Inferior parietal cortex (tissue), 1 donor: ENCODE results near the gene PPARGC1A.

Experiments used
- DNase-seq: peaks from one replicate; pipeline ENCODE4 v3.0.0-alpha.2; 2016; ENCODE audit errors: extremely low spot score

The PPARGC1A gene

DNA sequence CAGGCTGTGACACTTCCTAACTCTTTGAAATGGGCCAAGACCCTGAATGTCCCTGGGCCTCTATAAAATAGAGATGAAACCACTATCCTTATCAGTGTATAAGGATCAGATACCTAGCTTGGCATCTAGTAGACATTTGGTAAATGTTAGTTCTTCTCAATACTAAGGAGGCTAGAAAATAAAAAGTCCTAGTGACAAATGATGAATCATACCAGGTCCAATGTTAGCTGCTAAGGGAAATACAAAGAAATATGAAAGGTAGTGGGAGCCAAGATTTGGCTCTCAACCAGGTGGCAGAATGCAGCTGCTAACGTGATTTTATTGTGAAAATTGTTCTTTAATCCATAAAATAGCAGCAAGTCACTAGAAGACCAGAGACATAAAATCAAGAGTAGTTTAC is 19.8 kb upstream of the PPARGC1A start:
- no peak for DNase-seq

DNA sequence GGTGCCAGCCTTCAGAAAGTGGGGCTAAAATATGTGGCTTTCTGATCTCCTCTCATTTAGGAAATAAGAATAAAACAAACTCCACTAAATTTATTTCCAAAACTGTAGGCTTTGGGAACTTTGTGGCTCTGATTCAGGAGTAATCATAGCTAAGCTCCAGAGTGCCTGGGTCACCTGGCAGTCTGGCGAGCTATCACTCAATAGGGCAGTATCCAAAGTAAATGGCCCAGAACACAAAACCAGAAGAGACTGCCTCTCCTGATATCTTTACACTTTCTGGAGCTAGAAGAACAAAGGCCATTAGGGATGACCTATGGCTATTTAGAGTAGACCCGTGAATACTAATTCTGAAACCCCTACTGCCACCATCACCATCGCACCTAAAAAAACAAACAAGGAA is 17.0 kb upstream of the PPARGC1A start:
- DNase-seq, result no peak

DNA sequence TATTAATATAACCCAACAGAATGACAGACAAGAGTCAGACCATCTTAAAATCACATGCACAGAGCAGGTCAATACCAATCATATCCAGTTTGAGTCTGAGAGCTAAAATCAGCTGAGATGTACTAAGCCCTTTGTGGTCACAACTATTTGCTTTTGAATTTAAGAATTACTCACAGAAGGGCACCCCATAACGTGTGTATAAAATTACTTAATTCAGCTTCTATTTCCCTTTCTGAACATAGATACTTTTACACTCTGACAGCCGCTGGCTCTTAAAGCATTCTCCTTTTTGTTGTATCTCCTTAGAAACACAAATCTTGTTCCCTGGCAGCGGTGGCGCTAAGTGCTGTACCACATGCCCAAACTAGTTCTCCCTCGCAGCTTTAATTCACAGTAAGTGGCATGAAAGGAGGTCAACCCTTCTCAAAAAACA is 14.8 kb upstream of the PPARGC1A start:
- peak; percentile 58 for DNase-seq

DNA sequence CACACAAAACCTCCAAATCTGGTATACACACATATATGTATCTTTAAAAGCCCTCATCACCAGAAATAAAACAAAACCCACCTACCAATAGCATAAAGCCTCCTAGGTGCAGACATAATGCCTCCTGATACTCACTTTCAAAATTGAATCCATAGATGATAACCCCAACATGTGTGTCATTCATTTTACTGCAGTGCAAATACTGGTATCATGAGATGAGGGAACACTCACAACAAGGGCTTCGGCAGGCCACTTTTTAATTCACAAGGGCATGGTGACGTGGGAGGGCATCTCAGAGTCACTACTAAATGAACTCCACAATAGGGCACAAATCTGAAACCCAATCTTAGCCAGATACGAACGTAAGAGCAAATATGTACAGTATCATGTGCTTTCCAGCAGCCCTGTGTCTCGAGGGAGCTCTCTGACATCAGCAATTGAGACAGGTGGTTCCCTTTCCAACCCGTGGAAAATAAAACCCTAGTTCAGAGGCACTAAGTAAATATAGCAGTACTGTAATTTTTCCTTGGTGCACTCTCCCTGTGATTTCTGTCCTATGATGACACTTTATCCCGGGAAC is 14.1 kb upstream of the PPARGC1A start:
- no peak for DNase-seq

DNA sequence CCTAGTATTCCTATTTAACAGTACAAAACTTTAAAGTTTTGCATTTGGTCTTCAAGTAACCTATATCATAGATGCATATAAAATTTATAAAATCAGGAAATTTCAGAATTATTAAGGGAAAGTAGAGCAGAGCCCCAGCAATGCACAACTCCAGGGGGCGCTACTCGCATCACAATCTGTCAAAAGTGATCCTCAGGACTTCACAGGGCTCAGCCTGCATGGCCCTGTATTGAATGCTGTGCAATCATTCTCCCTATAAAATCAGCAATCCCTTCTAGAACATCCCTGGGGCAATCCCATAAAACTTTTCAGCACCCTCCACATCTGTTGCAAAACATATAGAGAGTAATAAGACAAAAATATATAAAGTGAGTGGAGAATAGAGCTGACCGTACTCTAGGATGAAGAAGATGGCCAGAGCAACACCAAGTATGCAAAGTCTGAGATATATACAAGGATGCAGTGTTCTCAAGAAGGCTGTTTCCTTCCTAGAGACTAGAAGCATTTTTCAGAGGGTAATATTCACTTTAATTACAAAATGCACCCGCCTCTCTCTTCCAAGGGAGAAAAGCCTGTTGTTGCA is 12.5 kb upstream of the PPARGC1A start:
- no peak for DNase-seq

DNA sequence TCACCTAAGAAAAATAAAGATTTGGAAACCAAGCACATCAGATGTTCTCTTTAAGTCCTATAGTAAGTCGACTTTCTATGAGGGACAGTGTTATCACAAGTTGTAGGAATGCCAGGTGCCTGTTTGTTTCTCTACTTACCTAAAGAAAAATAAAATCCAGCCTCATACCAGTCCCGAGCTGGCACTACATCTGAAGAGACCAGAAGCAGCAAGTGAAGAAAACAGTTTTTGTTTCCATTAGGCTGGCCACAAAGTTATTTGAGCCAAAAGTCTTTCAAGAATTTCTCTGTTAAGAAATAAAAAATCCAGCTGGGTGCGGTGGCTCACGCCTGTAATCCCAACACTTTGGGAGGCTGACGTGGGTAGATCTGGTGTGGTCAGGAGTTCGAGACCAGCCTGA is 10.8 kb upstream of the PPARGC1A start:
- no peak for DNase-seq

DNA sequence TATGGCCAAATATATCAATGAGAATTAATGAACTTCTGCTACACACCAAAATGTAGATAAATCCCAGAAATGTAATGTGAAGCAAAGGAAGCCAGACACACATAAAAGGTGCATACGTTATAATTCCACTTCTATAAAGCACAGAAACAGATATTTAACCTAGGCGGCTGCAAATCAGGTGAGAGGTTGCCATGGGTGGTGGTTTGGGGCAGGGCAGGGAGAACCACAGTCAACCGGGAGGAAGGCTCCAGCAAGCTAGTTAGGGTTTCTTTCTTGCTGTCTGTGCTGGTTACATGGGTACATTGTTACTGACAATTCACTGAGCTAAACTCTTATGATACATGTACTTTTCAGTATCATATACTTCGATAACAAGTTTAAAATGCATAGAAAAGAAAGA is 9.7 kb upstream of the PPARGC1A start:
- no peak for DNase-seq

DNA sequence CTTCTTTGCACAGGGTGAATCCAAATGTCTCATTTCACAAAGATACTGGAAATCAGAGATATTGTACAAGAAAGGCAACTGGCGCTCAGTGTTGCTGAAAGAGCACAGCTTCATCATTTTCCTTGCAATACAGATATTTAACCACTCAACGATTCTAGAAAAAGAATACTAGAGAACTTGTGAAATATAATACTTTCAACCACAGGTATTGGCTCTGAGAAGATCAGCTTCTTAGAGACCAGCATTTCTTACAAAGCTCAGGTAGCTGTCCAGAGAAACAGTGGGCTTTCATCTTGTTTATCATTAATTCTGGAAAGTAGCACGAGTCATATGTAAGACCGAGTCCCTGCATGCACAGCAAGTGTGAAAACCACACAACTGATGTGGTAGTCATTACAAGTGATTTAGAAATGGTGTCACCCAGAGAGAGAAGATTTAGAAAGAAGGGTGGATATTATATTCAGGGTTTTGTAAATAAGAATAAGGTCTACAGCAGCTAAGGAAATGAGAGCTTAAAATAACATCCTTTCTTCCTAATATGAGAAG is 7.8 kb upstream of the PPARGC1A start:
- DNase-seq, result no peak

DNA sequence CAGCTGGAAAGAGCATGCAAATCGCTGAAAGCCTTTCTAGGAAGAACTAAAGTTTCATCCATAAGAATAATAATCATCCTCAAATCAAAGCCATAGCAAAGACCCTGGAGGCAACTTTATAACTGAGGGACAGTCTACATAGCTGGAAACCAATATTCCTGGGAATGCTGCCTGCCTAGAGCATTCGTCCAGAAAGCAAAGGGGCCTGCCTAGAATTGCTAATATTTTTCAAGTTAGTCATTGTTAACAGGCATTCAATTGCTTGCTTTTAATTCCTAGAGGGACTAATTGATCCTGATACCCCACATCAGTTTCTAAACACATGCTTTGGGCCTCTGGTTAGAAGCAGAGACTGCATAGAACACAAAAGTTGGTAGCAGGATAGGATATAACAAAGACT is 4.2 kb upstream of the PPARGC1A start:
- DNase-seq, result no peak

DNA sequence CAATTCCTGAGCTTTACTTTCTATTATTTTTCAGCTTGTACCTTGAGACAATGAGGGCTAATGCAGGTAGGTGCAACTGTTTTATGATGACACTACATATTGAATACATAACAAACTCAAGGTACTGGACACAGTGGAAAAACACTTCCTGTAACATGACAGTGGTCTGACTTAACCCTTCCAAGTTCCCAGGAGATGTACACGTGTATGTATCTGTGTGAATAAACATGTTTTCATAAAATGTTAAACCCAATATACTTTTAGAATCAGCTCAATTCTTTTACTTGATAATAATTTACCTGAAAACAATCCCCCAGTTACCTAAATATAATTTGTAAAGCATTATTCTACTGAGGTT is 1.2 kb upstream of the PPARGC1A start:
- DNase-seq, result no peak

DNA sequence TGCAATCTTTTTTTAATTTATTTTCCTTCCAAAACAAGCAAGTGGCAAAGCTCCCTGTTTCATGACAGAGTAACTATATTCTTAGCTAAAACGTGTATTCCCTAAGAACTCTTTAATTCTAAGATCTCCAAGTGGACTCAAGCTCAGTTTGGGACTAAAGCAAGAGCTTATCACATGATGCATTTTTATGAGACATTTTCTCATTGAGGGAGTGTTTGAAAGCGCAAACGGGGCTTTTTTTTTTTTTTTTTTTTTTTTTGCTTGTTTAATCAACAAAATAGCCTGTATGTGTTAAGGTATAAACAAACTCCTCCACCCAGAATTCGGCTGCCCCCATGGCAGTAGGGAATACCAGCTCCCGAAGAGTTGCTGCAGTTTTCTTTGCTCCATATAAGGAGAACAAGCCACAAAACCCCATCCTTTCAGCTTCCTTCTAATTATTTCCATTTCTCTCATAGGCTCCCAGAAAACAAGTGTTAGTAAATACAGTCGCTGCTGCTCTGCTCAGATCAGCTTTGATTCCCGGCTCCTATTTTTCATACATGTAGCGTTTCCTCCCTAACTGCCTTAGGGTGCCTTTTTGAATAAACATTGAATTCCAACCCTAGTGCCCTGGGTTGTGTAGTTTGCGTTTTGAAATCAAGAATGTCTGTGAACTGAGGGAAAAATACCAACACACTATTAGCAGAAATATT is 669 bp upstream of the PPARGC1A start:
- peak; percentile 40 for DNase-seq

DNA sequence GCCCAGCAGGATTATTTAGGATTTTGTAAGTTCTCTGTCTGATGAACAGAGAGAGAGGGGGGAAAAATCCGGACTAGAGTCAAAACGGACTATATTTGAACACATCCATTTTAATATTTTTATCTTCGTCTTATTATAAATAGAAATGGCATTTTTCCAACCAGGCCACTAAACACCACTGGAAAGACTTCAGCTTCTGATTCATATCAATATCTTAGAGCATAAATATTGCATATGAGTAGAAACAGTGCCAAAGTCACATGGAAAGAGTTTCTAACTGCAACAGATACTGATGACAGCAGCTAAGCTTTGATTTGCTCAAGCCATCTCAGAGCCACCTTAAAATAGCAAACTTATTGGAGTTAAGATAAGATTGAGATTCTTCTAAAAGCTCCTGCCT is 456 bp downstream of the PPARGC1A start:
- no peak for DNase-seq

DNA sequence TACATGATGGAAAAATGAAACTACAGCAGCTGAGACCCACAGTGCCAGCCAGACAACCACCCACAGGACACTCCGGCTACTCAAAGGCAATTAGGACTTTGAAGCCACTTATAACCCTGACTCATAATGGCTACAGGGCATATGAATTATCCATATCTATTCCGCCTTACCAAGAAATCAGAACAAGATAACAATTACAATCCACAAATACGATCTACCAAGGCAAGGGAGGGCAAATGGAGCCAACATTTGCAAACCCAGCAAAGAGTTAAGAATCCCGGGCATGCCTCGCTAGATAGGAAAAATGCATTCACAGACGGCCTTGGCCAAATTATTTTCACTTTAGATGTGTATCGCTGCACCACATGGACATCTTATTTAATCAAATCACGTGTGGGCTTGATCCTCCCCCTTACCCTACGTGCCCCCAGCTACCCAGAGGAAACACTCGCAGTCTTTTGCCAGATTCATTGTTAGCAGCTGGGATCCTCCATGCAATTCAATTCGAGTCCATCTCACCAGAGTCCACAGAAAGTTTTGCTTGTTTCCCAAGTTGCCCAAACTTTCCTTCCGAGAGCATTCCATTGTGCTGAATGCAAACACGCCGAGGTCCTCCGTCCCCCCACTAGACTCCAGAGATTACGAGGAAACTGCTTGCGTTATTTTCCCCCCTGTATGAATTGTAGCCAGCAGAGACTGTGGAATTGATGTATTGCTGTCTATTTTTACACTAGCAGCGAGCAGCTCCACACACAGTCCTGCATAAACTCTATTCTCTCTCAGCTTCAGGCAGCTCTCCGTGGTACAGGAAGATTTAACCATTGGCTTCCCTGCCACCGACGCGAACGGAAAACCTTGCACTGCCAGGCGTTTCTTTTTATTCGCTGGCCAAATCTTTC is 1.2 kb downstream of the PPARGC1A start:
- DNase-seq, result peak; percentile 46

DNA sequence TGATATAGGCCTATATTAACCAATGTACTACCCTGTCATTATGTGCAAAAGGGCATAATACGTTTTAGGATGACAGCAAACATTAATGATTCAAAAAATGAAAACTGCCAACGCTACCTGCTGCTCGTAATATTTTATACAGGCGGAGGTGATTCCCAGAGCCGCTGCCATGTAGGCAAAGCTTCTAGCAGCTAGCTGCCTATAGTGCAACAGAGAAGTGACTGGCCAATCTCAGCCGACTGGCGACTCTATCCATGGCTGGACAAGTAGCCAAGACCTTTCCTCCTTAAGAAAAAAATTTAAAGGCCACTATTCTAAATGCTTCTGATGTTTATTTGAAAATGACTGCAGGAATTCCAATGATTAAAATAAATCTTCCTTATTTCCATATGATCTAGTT is 1.9 kb downstream of the PPARGC1A start:
- DNase-seq, result no peak

DNA sequence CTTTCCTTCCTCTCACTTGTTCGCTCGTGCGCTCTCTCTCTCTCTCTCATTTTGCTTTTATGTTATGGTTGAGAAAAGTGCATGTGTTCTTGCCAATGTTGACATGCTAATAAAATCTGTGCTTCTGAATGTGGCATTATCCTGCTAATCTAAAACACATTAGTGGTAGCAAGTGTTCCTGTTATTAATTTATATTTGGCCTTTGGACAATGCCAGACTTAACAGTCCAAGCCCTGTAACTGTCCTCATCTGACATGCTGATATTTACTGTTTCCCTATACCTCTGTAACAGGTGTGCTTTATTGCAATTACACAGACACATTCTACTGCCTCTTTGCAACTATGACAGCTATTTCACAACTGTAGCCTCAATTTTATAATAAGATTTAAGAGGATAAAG is 2.7 kb downstream of the PPARGC1A start:
- DNase-seq, result no peak

DNA sequence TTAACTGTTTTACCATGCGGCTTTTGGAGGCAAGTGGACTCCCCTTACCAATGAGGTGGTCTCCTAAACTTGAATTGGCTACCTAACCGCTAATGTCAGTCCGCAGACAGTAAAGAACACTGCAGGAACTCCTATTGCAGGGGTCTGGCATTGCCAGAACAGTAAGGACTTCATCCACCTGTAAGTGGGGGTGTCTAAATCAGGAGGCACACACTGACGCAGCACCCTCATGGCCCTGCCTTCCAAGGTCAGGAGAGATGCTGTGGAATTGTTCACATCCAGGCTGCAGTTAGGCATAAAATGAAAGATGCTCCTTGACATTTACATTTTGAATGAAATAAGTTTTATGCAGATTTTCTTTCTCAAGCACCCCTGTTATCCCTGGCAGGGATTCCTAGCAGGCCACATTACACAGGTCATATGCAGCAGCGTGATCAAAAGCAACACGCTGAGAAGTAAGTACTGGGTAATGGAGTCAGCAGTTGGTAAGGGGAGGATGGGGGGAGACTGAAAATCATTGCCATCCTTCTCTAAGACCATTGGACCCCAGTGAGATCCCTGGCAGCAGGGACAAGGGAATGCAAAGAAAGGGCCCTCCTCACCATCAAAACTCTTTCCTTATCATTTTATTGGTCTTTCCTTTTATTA is 3.8 kb downstream of the PPARGC1A start:
- no peak for DNase-seq

DNA sequence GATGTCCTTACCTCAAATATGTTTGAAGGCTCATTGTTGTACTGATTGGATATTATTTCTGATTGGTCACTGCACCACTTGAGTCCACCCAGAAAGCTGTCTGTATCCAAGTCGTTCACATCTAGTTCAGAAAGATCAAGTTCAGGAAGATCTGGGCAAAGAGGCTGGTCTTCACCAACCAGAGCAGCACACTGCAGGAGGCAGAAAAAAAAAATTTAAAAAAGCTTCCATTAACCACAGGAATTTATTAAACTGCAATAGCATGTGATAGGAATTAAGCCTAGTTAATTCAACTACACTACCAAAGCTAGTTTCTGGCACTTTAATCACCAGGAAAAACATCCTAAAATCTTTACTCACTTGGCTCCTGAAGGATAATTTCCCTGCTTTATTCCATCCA is 5.1 kb downstream of the PPARGC1A start:
- DNase-seq, result no peak

DNA sequence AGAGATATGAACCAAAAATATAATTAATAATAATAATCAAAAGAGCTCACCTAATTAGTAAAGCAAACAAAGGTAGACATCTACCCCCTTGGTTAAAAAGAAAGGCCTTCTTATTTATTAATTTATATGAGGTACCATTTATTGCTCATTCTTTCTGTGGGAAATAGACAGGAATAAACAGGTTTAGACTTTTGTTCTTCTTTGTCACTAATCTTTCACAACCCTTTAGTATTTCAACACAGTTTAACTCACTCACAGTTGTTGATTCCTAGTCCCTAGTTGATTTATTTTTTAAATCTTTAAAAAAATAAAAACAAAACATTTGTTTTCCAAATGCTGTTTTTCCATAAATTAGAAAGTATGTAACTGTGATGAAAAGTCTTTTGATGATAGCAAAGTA is 5.6 kb downstream of the PPARGC1A start:
- DNase-seq, result no peak

DNA sequence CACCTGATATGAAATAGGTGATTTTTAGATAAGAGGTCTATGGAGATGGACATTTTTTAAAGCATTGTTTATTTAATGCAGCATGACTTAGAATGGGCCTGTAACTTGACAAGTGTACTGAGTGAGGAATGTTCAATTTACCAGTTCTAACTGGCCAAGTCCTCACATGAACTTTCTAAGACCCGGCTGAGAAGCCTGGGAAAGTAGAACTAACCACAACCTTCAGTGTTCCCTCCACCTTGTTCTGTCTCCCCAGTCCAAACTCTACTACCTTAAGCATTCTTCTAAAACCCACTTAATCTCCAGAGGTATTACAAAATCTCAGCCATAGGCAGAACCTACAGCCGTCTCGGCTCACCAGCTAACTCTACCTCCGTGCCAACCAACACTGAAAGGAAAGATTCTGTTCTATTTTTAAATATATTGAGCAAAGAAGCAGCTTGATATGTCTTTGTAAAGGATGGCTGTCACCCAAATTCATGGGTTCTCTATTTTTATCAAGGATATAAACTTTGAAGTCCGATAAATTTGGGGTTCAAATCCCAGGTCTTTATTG is 6.8 kb downstream of the PPARGC1A start:
- DNase-seq, result no peak

DNA sequence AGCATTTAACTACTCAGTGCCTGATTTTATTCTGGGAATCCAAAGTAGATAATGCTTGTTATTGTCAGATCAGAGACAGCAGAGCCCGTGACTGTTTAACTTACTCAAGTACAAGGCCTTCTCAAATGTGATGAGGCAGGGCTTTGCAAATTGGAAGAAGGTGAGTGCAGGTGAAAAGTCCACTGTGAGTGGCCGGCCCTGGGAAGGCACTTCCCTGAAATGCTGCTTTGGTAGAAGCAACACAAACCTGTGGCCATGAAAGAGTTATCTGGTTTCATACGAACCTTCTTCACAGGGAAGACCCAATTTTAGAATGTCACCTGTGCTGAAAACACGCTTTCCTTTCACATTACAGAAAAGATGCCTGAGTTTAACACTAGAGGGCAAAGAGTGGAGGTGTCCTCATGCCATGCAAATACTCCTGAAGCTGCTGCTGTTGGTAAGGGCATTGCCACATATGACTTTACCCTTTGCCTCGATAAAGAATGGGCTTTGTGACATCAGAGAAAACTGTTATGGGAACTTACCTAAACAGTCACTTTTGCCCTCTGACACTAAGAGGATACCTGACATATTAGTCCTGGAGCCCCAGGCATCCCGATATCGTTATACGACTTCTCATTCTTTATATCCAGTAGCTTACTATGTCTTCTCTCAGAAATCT is 8.0 kb downstream of the PPARGC1A start:
- no peak for DNase-seq

DNA sequence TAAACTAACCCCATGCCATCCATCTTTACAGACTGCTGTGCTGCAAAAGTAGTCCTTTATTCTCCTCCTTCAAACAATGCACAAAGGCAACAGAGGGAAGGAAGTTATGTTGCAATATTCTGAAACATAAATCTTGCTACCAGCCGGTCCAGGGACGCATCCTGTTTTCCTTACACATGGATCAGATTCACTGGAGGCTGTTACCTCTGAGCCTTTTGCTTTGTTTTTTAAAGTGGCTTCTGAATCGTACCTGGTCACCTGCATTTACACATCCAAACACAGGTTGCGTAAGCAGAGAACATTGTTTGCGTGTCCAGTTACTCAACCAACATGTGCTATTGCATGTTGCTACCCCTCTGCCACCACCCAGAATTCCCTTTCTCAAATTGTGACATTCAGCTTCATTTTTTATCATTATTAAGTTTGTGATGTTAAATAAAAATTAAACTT is 8.8 kb downstream of the PPARGC1A start:
- no peak for DNase-seq
